Erythroblast (primary cell): Measurements from ENCODE around the gene TENT4B.

Source experiments
- GATA1 ChIP-seq: IDR thresholded peaks from 2 replicates; pipeline ENCODE4 v1.6.1; 2011; ENCODE audit warnings: low read depth, mild to moderate bottlenecking, control low read depth, low read length, moderate library complexity
- POLR2A ChIP-seq: IDR thresholded peaks from 2 replicates; pipeline ENCODE4 v1.6.1; 2011; ENCODE audit warnings: mild to moderate bottlenecking, low read length

GRCh38 chr16:50216231-50216630 lies 63.1 kb downstream of the TENT4B start:
- TF ChIP-seq POLR2A = no peak
- no peak for TF ChIP-seq GATA1
